GM23248 (cell line): ENCODE data around the gene TUSC2.

Experiments used
- EZH2 ChIP-seq: fragments of 200-600 bp; sonication (generic); IDR thresholded peaks from 2 replicates; pipeline ENCODE4 v1.6.1; 2018; ENCODE audit warnings: antibody characterized with exemption, mild to moderate bottlenecking; ENCODE audit not compliant: insufficient read depth, poor library complexity, severe bottlenecking
- EZH2phosphoT487 ChIP-seq: fragments of 200-600 bp; sonication (generic); IDR thresholded peaks from 2 replicates; pipeline ENCODE4 v1.6.1; 2018; ENCODE audit warnings: antibody characterized with exemption, moderate library complexity, mild to moderate bottlenecking, low read depth; ENCODE audit not compliant: insufficient read depth

- TF ChIP-seq EZH2phosphoT487 (no peak), EZH2 (no peak)
Observed at GRCh38 chr3:50325497-50326181, 2.4 kb downstream of the TUSC2 start.
